Memory B cell (primary cell): Measurements from ENCODE around the gene LRRC49.

Experiments used
- ATAC-seq: fragments of 150-1000 bp; cut with Tn5 transposase; 2 replicates; pipeline ENCODE4 v1.10.0; 2021; ENCODE audit warnings: low read depth, mild to moderate bottlenecking, moderate library complexity
- DNase-seq, 2 donors: peaks; one replicate each; pipeline ENCODE4 v3.0.0; 2022; ENCODE audit warnings: low spot score in 2 of 2
- H3K27ac Mint-ChIP-seq: one replicate; pipeline ENCODE4 v1.8.0; 2022; ENCODE audit warnings: mild to moderate bottlenecking, moderate library complexity, mixed read lengths
- H3K27me3 Mint-ChIP-seq: one replicate; pipeline ENCODE4 v1.8.0; 2022; ENCODE audit warnings: mixed read lengths
- H3K36me3 Mint-ChIP-seq: one replicate; pipeline ENCODE4 v1.8.0; 2022; ENCODE audit warnings: mild to moderate bottlenecking, mixed read lengths
- H3K4me1 Mint-ChIP-seq: one replicate; pipeline ENCODE4 v1.8.0; 2022; ENCODE audit warnings: mixed read lengths
- H3K4me3 Mint-ChIP-seq: one replicate; pipeline ENCODE4 v1.8.0; 2022; ENCODE audit warnings: mild to moderate bottlenecking, moderate library complexity, mixed read lengths
- H3K9me3 Mint-ChIP-seq: one replicate; pipeline ENCODE4 v1.8.0; 2022; ENCODE audit warnings: mixed read lengths

The LRRC49 gene

DNA sequence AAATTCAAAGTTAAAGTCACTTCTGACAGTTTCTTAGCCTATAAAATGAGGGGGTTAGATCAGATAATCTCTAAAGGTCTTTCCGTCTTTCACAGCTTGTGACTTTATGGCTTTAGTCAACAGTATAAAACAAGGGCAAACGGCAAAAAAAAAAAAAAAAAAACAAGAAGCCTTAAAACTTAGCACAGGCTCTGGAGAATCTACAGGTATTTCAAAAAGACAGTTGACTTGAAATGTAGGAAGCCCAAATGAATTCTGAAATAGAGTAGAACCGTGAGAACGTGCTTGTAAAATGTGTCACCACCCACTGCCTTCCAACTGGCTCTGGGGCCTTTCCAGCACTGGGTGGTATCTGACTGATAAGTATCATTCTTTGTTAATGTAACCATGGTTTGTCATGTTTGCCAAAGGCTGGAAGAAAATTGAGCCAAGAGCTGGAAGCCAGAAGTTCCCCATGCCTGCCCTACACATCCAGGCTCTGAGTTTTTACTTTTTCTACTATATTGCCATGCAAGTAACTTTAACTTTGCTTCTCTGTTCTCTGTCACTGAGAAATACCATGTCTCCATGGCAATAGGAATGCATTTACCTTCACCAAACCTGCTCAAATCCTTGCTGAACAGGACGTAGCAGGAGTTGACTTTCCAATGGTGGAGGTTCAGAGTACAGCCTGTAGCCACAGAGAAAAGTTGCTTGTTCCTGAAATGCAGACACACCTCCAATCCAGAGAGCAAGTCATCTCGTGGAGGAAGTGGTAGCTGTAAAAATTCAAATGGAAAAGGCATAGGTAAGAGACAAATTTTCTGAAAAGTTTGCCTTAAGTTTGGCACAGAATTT lies 186.8 kb downstream of the LRRC49 start:
- Mint-ChIP-seq H3K36me3 (no peaks in the 10 kb centered on the region), H3K4me3 (no peak overlapping the region), H3K9me3 (peaks cover 3% of the 10 kb centered on the region), H3K4me1 (no peaks in the 10 kb centered on the region), H3K27ac (no peak overlapping the region), H3K27me3 (peaks cover 12% of the 10 kb centered on the region)
- ATAC-seq, result no peak
- no peak for DNase-seq

DNA sequence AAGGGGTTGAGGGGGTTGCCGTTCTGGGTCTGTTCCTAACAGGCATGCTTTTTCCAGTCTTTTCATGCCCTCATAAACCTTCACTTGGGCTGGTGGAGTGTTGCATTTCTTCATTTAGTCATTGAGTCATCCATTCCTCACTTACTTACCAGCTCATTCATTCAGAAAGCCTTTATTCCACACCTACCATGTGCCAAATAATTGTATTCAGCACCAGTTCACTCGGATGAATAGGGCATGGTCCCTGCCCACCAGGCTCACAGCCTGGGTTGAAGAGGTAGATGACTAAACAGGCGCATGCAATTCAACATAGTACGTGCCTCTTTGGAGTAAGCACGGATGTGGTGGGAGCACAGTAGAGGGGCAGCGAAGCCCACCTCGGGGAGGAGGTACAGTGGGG lies 187.5 kb downstream of the LRRC49 start:
- H3K9me3 Mint-ChIP-seq, result peaks cover 3% of the 10 kb centered on the region
- no peak for ATAC-seq
- no peaks in the 10 kb centered on the region for H3K4me1 Mint-ChIP-seq
- H3K36me3 Mint-ChIP-seq, result no peaks in the 10 kb centered on the region
- DNase-seq, result no peak
- H3K27ac Mint-ChIP-seq, result no peak overlapping the region
- no peak overlapping the region for H3K4me3 Mint-ChIP-seq
- H3K27me3 Mint-ChIP-seq, result peaks cover 12% of the 10 kb centered on the region

DNA sequence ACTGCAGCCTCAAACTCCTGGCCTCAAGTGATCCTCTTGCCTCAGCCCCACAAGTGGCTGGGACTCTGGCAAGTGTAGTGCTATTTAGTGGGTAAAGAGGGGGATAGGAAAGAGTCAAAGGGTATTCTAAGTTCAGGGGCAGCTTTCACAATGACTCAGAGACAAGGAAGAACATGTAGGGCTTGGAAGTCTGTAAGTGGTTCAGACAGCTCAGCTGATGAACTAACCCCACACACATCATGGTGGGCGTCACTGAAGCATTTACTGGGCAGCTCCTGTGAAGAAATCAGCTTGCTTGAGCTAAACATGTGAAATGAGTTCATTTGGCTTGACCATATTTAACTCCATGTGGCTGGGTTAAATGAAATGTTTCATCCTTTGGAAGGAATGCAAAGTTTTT lies 188.1 kb downstream of the LRRC49 start:
- Mint-ChIP-seq H3K36me3 (no peaks in the 10 kb centered on the region), H3K27me3 (peaks cover 11% of the 10 kb centered on the region), H3K4me3 (no peak overlapping the region), H3K9me3 (peaks cover 3% of the 10 kb centered on the region), H3K27ac (no peak overlapping the region), H3K4me1 (no peaks in the 10 kb centered on the region)
- DNase-seq, result no peak
- ATAC-seq, result no peak

DNA sequence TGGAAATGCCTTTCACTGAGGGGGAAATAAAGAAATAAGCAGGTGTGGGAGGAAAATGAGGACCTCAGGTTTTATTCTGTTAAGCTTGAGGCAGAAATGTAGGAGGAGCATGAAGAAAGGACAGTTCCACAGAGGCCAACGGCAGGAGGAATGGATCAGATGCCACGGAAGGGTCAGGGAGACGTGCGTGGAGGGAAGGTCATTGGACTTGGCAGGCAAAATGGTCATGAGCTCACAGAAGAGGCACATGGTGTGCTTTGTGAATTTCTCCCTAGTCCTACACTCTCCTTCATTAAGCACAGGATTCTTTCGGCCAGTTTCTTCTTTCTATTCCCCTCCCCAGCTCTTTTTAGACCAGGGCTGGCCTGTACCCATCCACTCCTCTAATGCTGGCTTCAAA lies 190.2 kb downstream of the LRRC49 start:
- DNase-seq (no peak), ATAC-seq (no peak)
- Mint-ChIP-seq H3K27ac (no peak overlapping the region), H3K4me3 (no peak overlapping the region), H3K36me3 (no peaks in the 10 kb centered on the region), H3K4me1 (no peaks in the 10 kb centered on the region), H3K9me3 (peaks cover 5% of the 10 kb centered on the region), H3K27me3 (peaks cover 11% of the 10 kb centered on the region)

DNA sequence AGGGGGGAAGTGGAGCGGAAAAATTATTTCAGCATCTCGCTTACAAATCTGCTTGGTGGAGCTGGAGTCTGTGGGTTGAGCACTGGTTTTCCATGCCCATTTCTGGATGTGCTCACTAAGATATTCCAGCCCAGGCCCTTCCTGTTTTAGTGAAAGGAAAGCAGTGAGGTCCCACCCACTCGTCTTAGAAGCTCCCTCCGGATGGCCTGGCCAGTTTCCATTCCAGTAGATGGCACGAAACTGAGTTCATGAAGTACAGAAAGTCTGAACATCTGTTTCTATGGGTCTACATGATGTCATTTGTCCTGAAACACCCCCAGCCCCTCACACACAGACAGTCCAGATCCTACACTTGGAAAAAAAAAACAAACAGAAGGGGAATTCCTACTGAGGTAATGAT lies 190.7 kb downstream of the LRRC49 start:
- Mint-ChIP-seq H3K4me1 (no peaks in the 10 kb centered on the region), H3K27me3 (peaks cover 11% of the 10 kb centered on the region), H3K9me3 (peaks cover 5% of the 10 kb centered on the region), H3K36me3 (no peaks in the 10 kb centered on the region), H3K4me3 (no peak overlapping the region), H3K27ac (no peak overlapping the region)
- DNase-seq (no peak), ATAC-seq (no peak)

DNA sequence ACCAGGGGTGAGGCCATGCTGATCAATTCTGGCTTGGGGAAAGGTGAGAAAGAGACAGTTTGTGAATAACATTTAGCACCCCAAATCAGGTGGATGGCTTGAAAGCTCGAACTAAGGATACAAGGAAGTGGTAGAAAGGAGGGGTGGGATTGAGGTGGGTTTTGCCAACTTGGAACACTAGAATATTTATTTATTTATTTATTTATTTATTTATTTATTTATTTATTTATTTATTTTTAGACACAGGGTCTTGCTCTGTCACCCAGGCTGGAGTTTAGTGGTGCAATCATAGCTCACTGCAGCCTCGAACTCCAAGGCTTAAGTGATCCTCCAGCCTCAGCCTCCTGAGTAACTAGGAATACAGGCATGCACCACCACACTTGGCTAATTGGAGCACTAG lies 191.6 kb downstream of the LRRC49 start:
- ATAC-seq, result no peak
- Mint-ChIP-seq H3K36me3 (no peaks in the 10 kb centered on the region), H3K9me3 (peaks cover 8% of the 10 kb centered on the region), H3K27me3 (peaks cover 13% of the 10 kb centered on the region), H3K4me1 (no peaks in the 10 kb centered on the region), H3K27ac (no peak overlapping the region), H3K4me3 (no peak overlapping the region)
- DNase-seq, result no peak

DNA sequence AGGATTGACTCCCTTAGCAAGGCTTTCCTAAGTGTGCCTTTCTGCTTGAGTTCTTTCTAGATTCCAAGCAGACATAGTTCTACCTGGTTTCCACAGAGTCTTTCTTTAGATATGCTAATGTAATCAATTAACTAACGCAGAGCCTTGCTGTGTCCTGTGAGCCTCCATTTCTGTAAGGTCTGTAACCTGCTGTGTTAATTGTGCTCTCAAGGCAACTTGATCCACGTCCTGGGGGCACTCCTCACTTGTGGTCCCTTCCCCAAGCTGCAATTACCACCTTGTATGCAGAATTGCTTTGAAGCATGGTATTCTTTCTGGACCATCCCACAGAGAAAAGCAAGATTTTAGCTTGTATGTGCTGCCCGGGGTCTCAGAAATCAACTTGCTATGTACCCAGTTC lies 193.2 kb downstream of the LRRC49 start:
- no peak for DNase-seq
- Mint-ChIP-seq H3K4me3 (no peak overlapping the region), H3K36me3 (no peaks in the 10 kb centered on the region), H3K4me1 (no peaks in the 10 kb centered on the region), H3K9me3 (peaks cover 9% of the 10 kb centered on the region), H3K27ac (no peak overlapping the region), H3K27me3 (peaks cover 13% of the 10 kb centered on the region)
- ATAC-seq, result no peak

DNA sequence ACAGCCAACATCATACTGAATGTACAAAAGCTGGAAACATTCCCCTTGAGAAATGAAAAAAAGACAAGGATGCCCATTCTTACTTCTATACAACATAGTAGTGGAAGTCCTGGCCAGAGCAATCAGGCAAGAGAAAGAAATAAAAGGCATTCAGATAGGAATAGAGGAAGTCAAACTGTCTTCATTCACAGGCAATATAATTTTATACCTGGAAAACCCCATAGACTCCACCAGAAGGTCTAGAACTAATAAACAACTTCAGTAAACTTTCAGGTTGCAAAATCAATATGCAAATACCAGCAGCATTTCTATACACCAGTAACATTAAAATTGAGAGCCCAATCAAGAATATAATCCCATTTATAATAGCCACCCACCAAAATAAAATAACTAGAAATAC lies 195.5 kb downstream of the LRRC49 start:
- Mint-ChIP-seq H3K27me3 (peaks cover 9% of the 10 kb centered on the region), H3K27ac (no peak overlapping the region), H3K4me3 (no peak overlapping the region), H3K9me3 (peaks cover 6% of the 10 kb centered on the region), H3K4me1 (no peaks in the 10 kb centered on the region), H3K36me3 (no peaks in the 10 kb centered on the region)
- no peak for DNase-seq
- no peak for ATAC-seq

DNA sequence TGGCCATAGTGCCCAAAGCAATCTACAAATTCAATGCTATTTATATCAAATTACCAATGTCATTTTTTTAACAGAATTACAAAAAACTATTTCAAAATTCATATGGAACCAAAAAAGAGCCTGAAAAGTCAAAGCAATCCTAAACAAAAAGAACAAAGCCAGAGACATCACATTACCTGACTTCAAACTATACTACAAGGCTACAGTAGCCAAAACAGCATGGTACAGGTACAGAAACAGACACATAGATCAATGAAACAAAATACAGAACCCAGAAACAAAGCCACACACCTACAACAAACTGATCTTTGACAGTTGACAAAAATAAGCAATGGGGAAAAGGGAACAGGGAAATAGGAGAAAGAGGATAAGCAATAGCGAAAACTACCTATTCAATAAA lies 196.1 kb downstream of the LRRC49 start:
- H3K36me3 Mint-ChIP-seq, result no peaks in the 10 kb centered on the region
- no peak overlapping the region for H3K27ac Mint-ChIP-seq
- no peak overlapping the region for H3K4me3 Mint-ChIP-seq
- ATAC-seq (no peak), DNase-seq (no peak)
- peaks cover 9% of the 10 kb centered on the region for H3K27me3 Mint-ChIP-seq
- H3K9me3 Mint-ChIP-seq, result peaks cover 9% of the 10 kb centered on the region
- no peaks in the 10 kb centered on the region for H3K4me1 Mint-ChIP-seq

DNA sequence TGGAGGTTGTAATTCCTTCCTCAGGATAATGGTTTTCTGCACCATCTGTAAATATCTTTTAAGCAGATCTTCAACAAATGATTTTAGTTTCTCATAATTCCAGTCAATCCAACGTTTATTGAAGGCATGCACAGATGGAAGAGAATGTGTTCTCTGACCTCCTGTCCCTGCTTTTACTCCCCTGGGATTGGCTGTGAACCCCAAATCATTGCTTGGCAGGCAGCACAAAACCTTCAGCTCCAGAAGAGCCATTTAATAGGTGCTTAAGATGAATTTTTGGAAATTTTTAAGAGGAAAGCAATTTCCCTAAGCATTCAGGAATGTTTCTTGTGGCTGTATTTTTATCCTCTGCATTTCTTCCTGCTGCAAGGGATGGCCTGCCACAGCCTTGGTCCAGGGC lies 197.2 kb downstream of the LRRC49 start:
- Mint-ChIP-seq H3K27me3 (peaks cover 6% of the 10 kb centered on the region), H3K9me3 (peaks cover 10% of the 10 kb centered on the region), H3K4me3 (no peak overlapping the region), H3K36me3 (no peaks in the 10 kb centered on the region), H3K27ac (no peak overlapping the region), H3K4me1 (no peaks in the 10 kb centered on the region)
- DNase-seq, result no peak
- ATAC-seq, result no peak

DNA sequence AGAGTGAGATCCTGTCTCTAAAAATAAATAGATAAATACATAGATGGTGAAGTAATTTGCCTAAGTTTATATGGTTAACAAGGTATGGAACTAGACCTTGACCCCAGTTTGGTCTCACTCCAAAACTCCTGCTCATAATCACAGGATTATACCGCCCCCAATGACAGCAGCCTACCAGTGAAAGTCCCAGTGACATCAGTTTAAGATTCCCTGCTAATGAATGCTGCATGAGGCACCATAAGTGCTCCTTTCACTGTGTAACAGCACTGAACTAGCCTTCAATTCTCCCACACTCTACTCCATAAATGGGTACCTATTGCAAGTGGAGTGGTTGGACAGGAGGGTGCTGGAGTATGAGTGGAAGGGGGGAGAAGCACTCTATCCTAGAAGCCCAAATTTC lies 199.0 kb downstream of the LRRC49 start:
- peaks cover 6% of the 10 kb centered on the region for H3K27me3 Mint-ChIP-seq
- H3K4me1 Mint-ChIP-seq, result no peaks in the 10 kb centered on the region
- no peak overlapping the region for H3K4me3 Mint-ChIP-seq
- no peak overlapping the region for H3K27ac Mint-ChIP-seq
- DNase-seq (no peak), ATAC-seq (no peak)
- peaks cover 10% of the 10 kb centered on the region for H3K9me3 Mint-ChIP-seq
- no peaks in the 10 kb centered on the region for H3K36me3 Mint-ChIP-seq

DNA sequence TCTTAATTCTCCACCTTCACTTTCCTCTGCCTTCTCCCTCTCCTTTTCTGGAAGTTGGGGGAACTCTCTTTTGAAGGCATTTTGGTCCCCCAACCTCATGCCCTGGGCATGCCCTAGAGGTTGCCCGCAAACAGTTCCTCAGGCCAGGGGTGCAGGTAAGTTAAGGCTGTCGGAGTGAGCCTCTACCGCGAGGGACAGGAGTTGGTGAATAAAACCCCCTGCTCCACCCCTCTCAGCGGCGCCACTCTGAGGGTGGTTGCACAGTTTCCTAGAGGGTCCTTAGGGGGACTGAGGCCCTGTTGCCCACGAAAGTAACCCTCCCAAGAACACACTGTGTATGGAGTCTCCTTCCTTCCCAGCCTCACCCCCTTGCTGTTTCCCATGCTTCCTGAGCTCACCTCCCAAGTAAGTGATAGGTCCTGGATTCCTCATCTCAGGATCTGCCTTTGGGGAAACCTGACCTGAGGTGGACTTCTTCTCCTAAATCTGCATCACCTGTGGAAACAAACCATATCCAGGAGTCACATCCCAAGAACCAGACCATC lies 199.5 kb downstream of the LRRC49 start:
- Mint-ChIP-seq H3K27ac (no peak overlapping the region), H3K4me3 (no peak overlapping the region)

DNA sequence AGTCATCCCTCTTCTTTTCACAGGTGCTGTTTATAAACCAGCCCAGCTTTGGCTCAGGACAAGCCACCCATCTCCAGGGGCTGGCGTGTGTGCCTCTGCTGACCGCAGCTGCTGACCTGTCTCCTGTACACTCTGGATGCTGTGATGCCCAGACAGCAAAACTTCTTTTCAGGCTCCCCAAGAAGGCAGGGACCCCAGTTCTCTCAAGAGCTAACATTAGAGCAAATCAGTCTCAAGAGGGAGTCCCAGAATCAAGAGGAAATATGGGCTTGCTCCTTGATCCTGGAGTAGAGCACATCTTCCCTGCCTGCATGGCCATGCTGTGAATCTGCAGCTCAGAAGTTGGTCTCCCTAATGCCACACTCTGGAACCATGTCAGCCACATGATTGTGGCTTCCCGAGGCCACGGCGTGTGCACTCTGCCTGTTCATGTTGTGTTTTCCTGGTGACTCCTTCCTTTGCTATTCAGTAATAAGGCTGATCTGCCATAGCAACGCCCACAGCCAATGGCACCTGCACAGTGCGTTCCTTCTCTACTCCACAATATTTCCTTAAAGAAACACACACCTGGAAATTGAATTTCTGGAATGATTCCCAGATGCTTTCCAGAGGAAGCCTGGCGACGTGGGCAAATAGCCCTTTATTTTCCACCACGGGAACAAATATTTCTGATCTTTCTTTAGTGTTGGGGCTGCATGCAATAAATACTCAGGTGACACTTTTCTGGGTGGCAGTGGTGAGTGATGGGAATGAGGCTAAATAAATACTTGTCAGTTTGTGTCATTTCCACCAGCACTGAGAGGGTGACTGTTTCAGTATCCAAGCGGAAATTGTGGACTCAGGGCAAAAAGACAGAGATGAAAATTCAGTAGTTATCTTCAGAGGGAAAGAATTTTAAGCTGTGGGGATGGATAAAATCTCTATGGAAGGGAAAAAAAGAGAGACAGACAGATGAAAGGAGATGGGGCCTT lies 200.7 kb downstream of the LRRC49 start:
- ATAC-seq, result no peak
- no peaks in the 10 kb centered on the region for H3K36me3 Mint-ChIP-seq
- H3K27me3 Mint-ChIP-seq, result peaks cover 6% of the 10 kb centered on the region
- H3K4me3 Mint-ChIP-seq, result no peak overlapping the region
- DNase-seq, result no peak
- no peaks in the 10 kb centered on the region for H3K4me1 Mint-ChIP-seq
- peaks cover 8% of the 10 kb centered on the region for H3K9me3 Mint-ChIP-seq
- H3K27ac Mint-ChIP-seq, result no peak overlapping the region

More for the DNA sequence above, 199.5 kb downstream of the LRRC49 start:
- no peaks in the 10 kb centered on the region for H3K36me3 Mint-ChIP-seq
- no peaks in the 10 kb centered on the region for H3K4me1 Mint-ChIP-seq
- H3K27me3 Mint-ChIP-seq, result peaks cover 6% of the 10 kb centered on the region
- ATAC-seq (no peak), DNase-seq (no peak)
- peaks cover 8% of the 10 kb centered on the region for H3K9me3 Mint-ChIP-seq

DNA sequence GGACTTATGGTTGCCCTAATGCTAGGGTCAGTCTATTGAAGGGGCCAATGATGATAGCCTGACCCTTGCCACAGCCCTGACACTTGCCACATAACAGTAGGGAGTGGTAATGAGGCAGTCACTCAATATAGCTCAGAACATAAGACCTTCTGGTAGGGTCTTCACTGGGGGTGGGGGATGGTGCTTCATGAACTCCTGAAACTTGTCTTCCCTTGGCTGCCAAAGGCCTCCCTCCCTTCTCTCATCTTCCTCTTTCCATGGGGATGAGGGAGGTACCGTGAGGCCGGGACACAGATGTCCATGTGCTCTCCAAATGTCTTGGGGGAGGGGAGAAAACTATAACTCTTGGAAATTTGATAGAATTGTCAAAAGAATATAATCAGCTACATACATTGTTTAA lies 201.5 kb downstream of the LRRC49 start:
- H3K27me3 Mint-ChIP-seq, result peaks cover 4% of the 10 kb centered on the region
- no peak overlapping the region for H3K27ac Mint-ChIP-seq
- no peak for ATAC-seq
- H3K4me3 Mint-ChIP-seq, result no peak overlapping the region
- peaks cover 5% of the 10 kb centered on the region for H3K9me3 Mint-ChIP-seq
- DNase-seq, result no peak
- no peaks in the 10 kb centered on the region for H3K4me1 Mint-ChIP-seq
- H3K36me3 Mint-ChIP-seq, result no peaks in the 10 kb centered on the region
